Activated T-helper 1 cell treated with anti-CD3 and anti-CD28 coated beads, Interleukin-12 subunit alpha, Interleukin-12 subunit beta, Interleukin-2, Interleukin-4 antibody, amounts not matched to agents 30 ng/mL and 10 ng/mL and 1 ng/mL, durations not matched to agents 14 hours and 24 hours and 36 hours (primary cell): Measurements from ENCODE around the gene SPATA25. TPM values are rescaled to one million over a fixed set of nuclear protein-coding genes. Genes with fewer than 3 reads are reported as not detected.

Experiments
- DNase-seq: peaks from one replicate; pipeline ENCODE4 v3.0.0; 2021; ENCODE audit warnings: low spot score
- H3K27ac Mint-ChIP-seq: one replicate; pipeline ENCODE4 v1.8.0; 2021; ENCODE audit warnings: mild to moderate bottlenecking, mixed read lengths
- H3K27me3 Mint-ChIP-seq: one replicate; pipeline ENCODE4 v1.8.0; 2022; ENCODE audit warnings: mild to moderate bottlenecking, moderate library complexity, mixed read lengths; ENCODE audit not compliant: insufficient read depth
- H3K36me3 Mint-ChIP-seq: one replicate; pipeline ENCODE4 v1.8.0; 2021; ENCODE audit warnings: low read depth, mixed read lengths
- H3K4me1 Mint-ChIP-seq: one replicate; pipeline ENCODE4 v1.8.0; 2021; ENCODE audit warnings: low read depth, mixed read lengths
- H3K4me3 Mint-ChIP-seq: one replicate; pipeline ENCODE4 v1.8.0; 2021; ENCODE audit warnings: mild to moderate bottlenecking, moderate library complexity, mixed read lengths
- H3K9me3 Mint-ChIP-seq: one replicate; pipeline ENCODE4 v1.8.0; 2021; ENCODE audit warnings: mixed read lengths
- intact Hi-C: fragments of 100-400 bp; cut with micrococcal nuclease; formaldehyde crosslinking; loops from one replicate; pipeline ENCODE4 v1.15.1; 2024
- total RNA-seq: library from RNA; stranded (reverse); gene quantifications from 2 replicates; pipeline ENCODE4 v1.2.3, GENCODE V29; 2022

The SPATA25 gene
- total RNA-seq, 1 donor from 2014 or later = 1.1 TPM

- Mint-ChIP-seq H3K4me1 (peaks cover 5% of the 10 kb centered on the region), H3K9me3 (no peaks in the 10 kb centered on the region), H3K27ac (no peak overlapping the region), H3K36me3 (no peaks in the 10 kb centered on the region), H3K4me3 (no peak overlapping the region), H3K27me3 (peaks cover 22% of the 10 kb centered on the region)
- intact Hi-C loops = no loop called here
- no peak for DNase-seq
These were observed 34.1 kb upstream of the SPATA25 start for GRCh38 chr20:45921337-45922189.

GRCh38 chr20:45920462-45921336, 33.3 kb upstream of the SPATA25 start:
- no peak overlapping the region for H3K27ac Mint-ChIP-seq
- H3K36me3 Mint-ChIP-seq = no peaks in the 10 kb centered on the region
- DNase-seq = no peak
- H3K9me3 Mint-ChIP-seq = no peaks in the 10 kb centered on the region
- H3K4me3 Mint-ChIP-seq = no peak overlapping the region
- intact Hi-C loops = no loop called here
- H3K27me3 Mint-ChIP-seq = peaks cover 27% of the 10 kb centered on the region
- peaks cover 5% of the 10 kb centered on the region for H3K4me1 Mint-ChIP-seq

- H3K27me3 Mint-ChIP-seq = peaks cover 25% of the 10 kb centered on the region
- intact Hi-C loops = no loop called here
- no peak overlapping the region for H3K27ac Mint-ChIP-seq
- no peak for DNase-seq
- H3K4me3 Mint-ChIP-seq = no peak overlapping the region
- H3K36me3 Mint-ChIP-seq = no peaks in the 10 kb centered on the region
- no peaks in the 10 kb centered on the region for H3K9me3 Mint-ChIP-seq
- peaks cover 5% of the 10 kb centered on the region for H3K4me1 Mint-ChIP-seq
These were observed 32.3 kb upstream of the SPATA25 start for GRCh38 chr20:45919542-45920399.

- peaks cover 5% of the 10 kb centered on the region for H3K4me1 Mint-ChIP-seq
- intact Hi-C loops = no loop called here
- no peak overlapping the region for H3K27ac Mint-ChIP-seq
- H3K9me3 Mint-ChIP-seq = no peaks in the 10 kb centered on the region
- no peaks in the 10 kb centered on the region for H3K36me3 Mint-ChIP-seq
- H3K27me3 Mint-ChIP-seq = peaks cover 29% of the 10 kb centered on the region
- no peak overlapping the region for H3K4me3 Mint-ChIP-seq
- DNase-seq = no peak
These were observed 31.5 kb upstream of the SPATA25 start for GRCh38 chr20:45918779-45919537.

- Mint-ChIP-seq H3K4me3 (no peak overlapping the region), H3K4me1 (peaks cover 5% of the 10 kb centered on the region), H3K9me3 (no peaks in the 10 kb centered on the region), H3K27me3 (peaks cover 29% of the 10 kb centered on the region), H3K36me3 (no peaks in the 10 kb centered on the region), H3K27ac (no peak overlapping the region)
- no peak for DNase-seq
- intact Hi-C loops = no loop called here
These were observed 30.8 kb upstream of the SPATA25 start for GRCh38 chr20:45918182-45918737.

GRCh38 chr20:45917790-45918141, 30.3 kb upstream of the SPATA25 start:
- Mint-ChIP-seq H3K27me3 (peaks cover 26% of the 10 kb centered on the region), H3K36me3 (no peaks in the 10 kb centered on the region), H3K4me1 (peaks cover 5% of the 10 kb centered on the region), H3K9me3 (no peaks in the 10 kb centered on the region), H3K27ac (no peak overlapping the region), H3K4me3 (no peak overlapping the region)
- intact Hi-C loops = no loop called here
- DNase-seq = no peak

GRCh38 chr20:45913116-45913515, 25.7 kb upstream of the SPATA25 start:
- Mint-ChIP-seq H3K36me3 (no peaks in the 10 kb centered on the region), H3K9me3 (no peaks in the 10 kb centered on the region), H3K27ac (no peak overlapping the region), H3K4me1 (peaks cover 14% of the 10 kb centered on the region), H3K4me3 (peak overlapping the region; percentile 22), H3K27me3 (peaks cover 18% of the 10 kb centered on the region)
- DNase-seq = no peak
- intact Hi-C loops = no loop called here

GRCh38 chr20:45912344-45912682, 24.9 kb upstream of the SPATA25 start:
- Mint-ChIP-seq H3K4me3 (peak overlapping the region; percentile 30), H3K36me3 (no peaks in the 10 kb centered on the region)

GRCh38 chr20:45911486-45912343, 24.3 kb upstream of the SPATA25 start, which contains the start of gene PLTP:
PLTP (minus strand) TSS chr20:45912155; CDS start chr20:45911452, 703 bp downstream.
- H3K27ac Mint-ChIP-seq = peak within 1 kb of the TSS; percentile 33
- H3K36me3 Mint-ChIP-seq = no peaks in the 10 kb centered on the region
- H3K9me3 Mint-ChIP-seq = no peaks in the 10 kb centered on the region
- intact Hi-C loops = loop anchor here (1.0 kb wide), 3 partner anchors 24 to 30 kb away; partner anchors contain the start of gene ZSWIM1
- peaks cover 14% of the 10 kb centered on the region for H3K4me1 Mint-ChIP-seq
- peaks cover 18% of the 10 kb centered on the region for H3K27me3 Mint-ChIP-seq
- DNase-seq = peak; percentile 14
- peak within 1 kb of the TSS; percentile 47 for H3K4me3 Mint-ChIP-seq

More at GRCh38 chr20:45912344-45912682, 24.9 kb upstream of the SPATA25 start:
- H3K4me1 Mint-ChIP-seq = peaks cover 14% of the 10 kb centered on the region
- intact Hi-C loops = no loop called here
- H3K9me3 Mint-ChIP-seq = no peaks in the 10 kb centered on the region
- no peak for DNase-seq
- H3K27me3 Mint-ChIP-seq = peaks cover 18% of the 10 kb centered on the region
- no peak overlapping the region for H3K27ac Mint-ChIP-seq

GRCh38 chr20:45910670-45911485, 23.5 kb upstream of the SPATA25 start:
- Mint-ChIP-seq H3K4me1 (peaks cover 14% of the 10 kb centered on the region), H3K27me3 (peaks cover 14% of the 10 kb centered on the region), H3K27ac (peak overlapping the region; percentile 33), H3K4me3 (peak overlapping the region; percentile 45), H3K9me3 (no peaks in the 10 kb centered on the region), H3K36me3 (no peaks in the 10 kb centered on the region)
- peak; percentile 81 for DNase-seq
- intact Hi-C loops = loop anchor here (1.0 kb wide), 6 partner anchors 20 to 61 kb away; partner anchors contain the start of genes ACOT8, CTSA, NEURL2 and ZNF335
